Subcutaneous abdominal adipose tissue (tissue), 5 donors: Measurements from ENCODE around the gene RAP1GAP.
A peak's percentile ranks its signal among the peaks of the same experiment; 100 is the strongest.

ENCODE experiments used
- H3K27ac ChIP-seq: one replicate; pipeline ENCODE4 v1.7.0; 2013; ENCODE audit warnings: low read depth, mild to moderate bottlenecking, inconsistent platforms, low read length, moderate library complexity
- H3K27me3 ChIP-seq, 5 donors: one replicate each; pipeline ENCODE4 v1.7.0; 2013; ENCODE audit warnings: low read length in 5 of 5, inconsistent platforms in 1 of 5; ENCODE audit not compliant: control insufficient read depth in 5 of 5, insufficient read depth in 4 of 5
- H3K36me3 ChIP-seq, 5 donors: one replicate each; pipeline ENCODE4 v1.7.0; 2013; ENCODE audit warnings: low read length in 5 of 5; ENCODE audit not compliant: control insufficient read depth in 5 of 5, insufficient read depth in 5 of 5
- H3K4me1 ChIP-seq, 5 donors: one replicate each; pipeline ENCODE4 v1.7.0; 2013; ENCODE audit warnings: low read length in 5 of 5, mild to moderate bottlenecking in 3 of 5, moderate library complexity in 1 of 5; ENCODE audit not compliant: control insufficient read depth in 5 of 5, insufficient read depth in 5 of 5
- H3K4me3 ChIP-seq, 5 donors: one replicate each; pipeline ENCODE4 v1.7.0; 2013; ENCODE audit warnings: low read length in 5 of 5, low read depth in 1 of 5
- H3K9ac ChIP-seq, 5 donors: one replicate each; pipeline ENCODE4 v1.7.0; 2013; ENCODE audit warnings: low read length in 5 of 5, mild to moderate bottlenecking in 4 of 5, moderate library complexity in 3 of 5
- H3K9me3 ChIP-seq, 5 donors: one replicate each; pipeline ENCODE4 v1.7.0; 2013; ENCODE audit warnings: low read length in 5 of 5; ENCODE audit not compliant: control insufficient read depth in 5 of 5
- donor health status: healthy.
- donor health status: healthy.
- donor health status: healthy.
- donor health status: healthy.
- donor health status: healthy.

The RAP1GAP gene

DNA sequence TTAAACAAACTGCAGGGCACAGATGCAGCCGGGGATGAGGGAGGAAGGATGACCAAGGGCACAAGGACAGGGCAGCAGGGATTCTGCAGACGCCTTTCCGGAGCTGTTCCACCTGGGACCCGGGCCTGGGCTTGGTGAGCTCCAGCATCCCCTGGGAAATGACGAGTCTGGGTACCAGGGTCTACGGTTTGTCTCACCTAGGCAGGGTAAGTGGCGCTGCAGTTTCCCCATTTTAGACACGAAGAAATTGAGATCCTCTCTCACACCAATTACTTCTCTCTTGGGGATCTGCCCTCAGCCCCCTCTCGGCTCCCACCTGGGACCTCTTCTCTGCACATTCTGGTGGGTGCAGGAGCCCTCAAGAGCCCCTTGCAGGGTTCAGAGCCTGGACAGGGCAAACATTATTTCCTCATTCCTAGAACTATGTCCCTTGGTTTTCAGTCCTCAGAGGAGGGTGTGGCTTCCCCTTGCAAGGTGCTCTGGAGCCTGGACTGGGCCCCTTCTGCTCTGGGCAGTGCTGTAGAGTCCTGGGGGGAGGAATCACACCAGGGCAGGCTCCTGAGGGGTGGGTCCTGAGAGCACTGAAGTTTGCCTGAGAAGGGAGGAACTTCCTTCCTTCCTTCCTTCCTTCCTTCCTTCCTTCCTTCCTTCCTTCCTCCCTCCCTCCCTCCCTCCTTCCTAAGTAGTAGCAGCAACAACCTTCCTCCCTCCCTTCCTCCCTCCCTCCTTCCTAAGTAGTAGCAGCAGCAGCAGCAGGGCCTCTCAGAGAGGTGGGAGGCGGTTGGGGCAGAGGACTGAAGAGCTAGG lies 16.0 kb downstream of the RAP1GAP start:
- no peak overlapping the region for H3K9ac ChIP-seq
- no peak overlapping the region for H3K27ac ChIP-seq
- H3K9me3 ChIP-seq = no peaks in the 10 kb centered on the region
- no peaks in the 10 kb centered on the region for H3K36me3 ChIP-seq
- H3K4me3 ChIP-seq = no peak overlapping the region
- peaks cover 0 to 11% (median 8%) of the 10 kb centered on the region in 5 donors for H3K4me1 ChIP-seq
- H3K27me3 ChIP-seq = peaks cover 0 to 25% (median 19%) of the 10 kb centered on the region in 5 donors

DNA sequence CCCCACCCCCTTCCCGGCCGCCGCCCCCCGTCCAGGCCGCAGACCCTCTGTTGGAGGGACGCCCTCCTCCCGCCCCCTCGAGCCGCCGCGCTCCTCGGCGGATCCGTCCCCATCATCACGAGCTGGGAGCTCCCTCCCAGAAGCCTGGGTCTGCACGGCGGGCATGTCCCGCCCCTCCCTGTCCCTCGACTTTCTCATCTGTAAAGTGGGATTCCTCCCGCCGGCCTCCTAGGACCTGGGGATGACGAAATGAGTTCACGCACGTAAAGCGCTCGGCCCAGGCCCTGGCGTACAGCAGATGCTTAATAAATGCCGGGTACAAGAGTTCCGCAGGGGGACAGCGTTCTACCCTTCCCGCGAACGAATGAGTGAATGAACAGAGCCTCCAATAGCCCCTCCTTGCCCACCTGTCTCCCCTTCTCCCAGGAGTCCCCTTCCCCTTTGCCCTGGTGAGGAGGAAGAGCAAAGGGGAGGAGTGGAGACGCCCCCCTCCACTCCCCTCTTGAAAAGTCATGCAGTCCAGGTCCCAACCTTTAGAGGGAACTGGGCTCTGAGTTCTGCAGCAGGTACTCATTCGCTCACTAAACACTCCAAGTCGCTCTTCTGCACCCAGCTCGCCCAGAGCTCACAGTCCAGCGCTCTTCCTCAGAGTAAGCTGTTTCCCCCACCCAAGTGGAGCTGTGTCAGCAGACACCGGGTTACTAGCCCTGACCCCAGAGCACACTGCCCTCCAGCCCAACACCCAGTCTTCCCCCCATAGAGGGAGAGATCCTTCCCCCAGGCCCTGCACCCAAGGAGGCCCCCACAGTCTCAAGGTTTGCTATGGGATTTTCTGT lies 16.8 kb downstream of the RAP1GAP start:
- Histone ChIP-seq H3K9me3 (no peaks in the 10 kb centered on the region), H3K9ac (no peak overlapping the region), H3K36me3 (no peaks in the 10 kb centered on the region), H3K27me3 (peaks cover 0 to 28% (median 23%) of the 10 kb centered on the region in 5 donors), H3K27ac (no peak overlapping the region), H3K4me3 (no peak overlapping the region), H3K4me1 (peaks cover 0 to 11% (median 8%) of the 10 kb centered on the region in 5 donors)

DNA sequence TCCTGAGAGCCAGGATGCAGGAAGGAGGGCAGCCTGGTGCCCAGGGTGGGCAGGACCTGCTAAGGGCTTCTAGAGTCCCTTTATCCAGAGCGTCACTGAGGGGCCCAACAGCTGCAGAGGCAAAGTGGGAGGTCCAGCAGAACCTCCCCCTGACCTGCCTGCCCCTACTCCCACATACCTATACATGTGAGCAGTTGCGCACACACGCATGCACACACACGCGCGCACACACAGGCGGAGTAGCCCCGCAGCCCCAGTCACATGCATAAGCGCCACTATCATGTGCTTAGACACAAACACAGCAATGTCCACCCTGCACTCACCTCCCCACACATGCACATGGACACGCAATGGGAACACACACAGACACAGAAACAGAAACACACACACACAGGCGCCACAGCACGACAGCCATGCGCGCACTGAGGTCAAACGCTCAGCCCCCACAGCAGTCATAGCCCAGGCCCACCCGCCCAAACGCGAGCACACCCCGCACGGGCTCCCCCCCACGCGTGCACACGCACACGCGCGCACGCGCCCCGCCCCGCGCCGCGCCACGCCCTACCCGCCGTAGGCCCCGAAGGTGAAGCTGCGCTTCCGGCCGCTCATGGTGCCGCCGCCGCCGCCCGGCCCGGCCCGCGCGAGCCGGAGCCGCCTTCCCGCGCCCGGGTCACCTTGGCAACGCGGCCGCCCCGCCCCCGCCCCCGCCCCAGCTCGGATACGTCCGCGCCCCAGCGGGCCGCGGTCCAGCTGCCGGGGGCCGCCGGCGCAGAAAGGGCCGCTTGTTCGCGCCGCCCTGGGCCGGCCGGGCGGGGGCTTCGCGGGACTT lies 17.7 kb downstream of the RAP1GAP start:
- Histone ChIP-seq H3K27ac (no peak overlapping the region), H3K9me3 (no peaks in the 10 kb centered on the region), H3K27me3 (peaks cover 0 to 36% (median 23%) of the 10 kb centered on the region in 5 donors), H3K4me3 (peak overlapping the region; percentile 61 to 80 (median 64)), H3K36me3 (no peaks in the 10 kb centered on the region), H3K9ac (no peak overlapping the region), H3K4me1 (peaks cover 0 to 11% (median 8%) of the 10 kb centered on the region in 5 donors)

DNA sequence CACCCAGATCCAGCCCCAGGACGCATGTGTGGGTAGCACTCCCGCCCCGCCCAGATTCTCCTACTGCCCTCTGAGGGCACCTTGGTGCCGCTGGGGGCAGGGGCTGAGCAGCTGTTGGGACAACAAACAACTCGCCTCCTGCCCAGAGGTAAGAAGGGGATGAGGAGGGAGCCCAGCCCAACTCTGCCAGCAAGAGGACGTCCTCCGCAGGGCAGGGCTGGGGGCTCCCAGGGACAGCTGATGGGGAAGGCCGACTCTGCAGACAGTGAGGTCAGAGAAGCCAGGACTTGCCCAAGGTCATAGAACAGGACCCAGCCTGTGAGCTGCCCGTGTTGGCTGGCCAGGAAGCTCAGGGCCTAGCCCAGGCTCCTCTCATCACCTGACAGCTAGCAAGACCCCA lies 18.8 kb downstream of the RAP1GAP start:
- Histone ChIP-seq H3K36me3 (no peaks in the 10 kb centered on the region), H3K27ac (no peak overlapping the region), H3K9me3 (no peaks in the 10 kb centered on the region), H3K4me1 (peaks cover 0 to 11% (median 8%) of the 10 kb centered on the region in 5 donors), H3K27me3 (peaks cover 0 to 36% (median 30%) of the 10 kb centered on the region in 5 donors), H3K9ac (no peak overlapping the region), H3K4me3 (no peak overlapping the region)

DNA sequence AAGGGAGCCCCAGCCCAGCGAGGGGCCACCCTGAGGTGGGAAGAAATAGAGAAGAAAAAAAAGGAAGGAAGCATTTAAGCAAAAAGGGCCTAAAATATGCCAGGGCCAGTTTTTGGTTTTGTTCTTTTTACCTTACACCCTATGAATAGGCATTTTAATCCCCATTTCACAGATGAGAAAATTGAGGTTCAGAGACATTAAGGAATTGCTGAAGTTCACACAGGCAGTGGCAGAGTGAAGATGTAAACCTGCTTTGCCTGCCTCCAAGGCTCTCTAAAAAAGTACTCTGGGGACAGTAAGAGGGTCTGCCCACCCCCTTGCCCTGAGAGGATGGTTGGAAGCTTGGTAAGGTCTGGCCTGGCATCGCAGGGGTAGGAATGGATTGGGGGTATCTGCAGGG lies 19.8 kb downstream of the RAP1GAP start:
- Histone ChIP-seq H3K36me3 (no peaks in the 10 kb centered on the region), H3K27me3 (peaks cover 0 to 36% (median 30%) of the 10 kb centered on the region in 5 donors), H3K9ac (no peak overlapping the region), H3K4me3 (no peak overlapping the region), H3K27ac (no peak overlapping the region), H3K4me1 (peaks cover 0 to 11% (median 8%) of the 10 kb centered on the region in 5 donors), H3K9me3 (no peaks in the 10 kb centered on the region)

DNA sequence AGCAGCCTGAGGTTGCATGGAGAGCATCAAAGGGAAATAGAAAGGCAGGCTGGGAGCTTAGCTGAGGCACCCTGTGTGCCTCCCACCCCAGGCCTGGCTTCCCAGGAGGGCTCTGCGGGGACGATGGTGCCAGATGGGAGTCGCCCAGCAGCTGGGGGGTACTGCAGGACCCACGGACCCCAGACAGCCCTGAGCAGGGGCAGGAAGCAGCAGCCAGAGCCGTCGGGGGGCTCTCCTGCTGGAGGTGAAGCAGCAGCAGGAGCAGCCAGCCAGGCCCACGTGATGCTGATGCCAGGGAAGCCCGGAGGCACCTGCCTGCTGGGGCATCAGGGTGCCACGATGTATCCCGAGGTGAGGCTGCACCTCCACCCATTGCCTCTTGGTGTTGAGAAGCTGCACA lies 20.4 kb downstream of the RAP1GAP start:
- no peak overlapping the region for H3K9ac ChIP-seq
- no peaks in the 10 kb centered on the region for H3K9me3 ChIP-seq
- H3K27me3 ChIP-seq = peaks cover 0 to 39% (median 30%) of the 10 kb centered on the region in 5 donors
- no peak overlapping the region for H3K4me3 ChIP-seq
- peaks cover 0 to 11% (median 8%) of the 10 kb centered on the region in 5 donors for H3K4me1 ChIP-seq
- no peaks in the 10 kb centered on the region for H3K36me3 ChIP-seq
- H3K27ac ChIP-seq = no peak overlapping the region

DNA sequence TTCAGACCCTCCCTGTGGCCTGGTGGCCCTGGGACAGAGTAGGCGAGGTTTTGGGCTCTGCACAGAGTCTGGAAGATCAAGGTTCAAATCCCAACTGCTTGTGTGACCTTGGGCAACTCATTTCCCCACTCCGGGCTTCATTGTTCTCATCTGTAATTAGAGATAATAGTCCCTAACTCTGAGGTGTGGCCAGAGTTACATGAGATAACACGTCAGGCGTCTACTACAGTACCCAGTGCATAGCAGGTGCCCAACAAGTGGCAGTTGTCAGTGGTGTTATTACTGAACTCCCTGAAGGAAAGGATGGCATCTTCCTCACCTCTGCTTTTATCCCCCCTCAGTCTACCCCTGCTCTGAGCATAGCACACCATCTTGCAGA lies 20.8 kb downstream of the RAP1GAP start:
- no peak overlapping the region for H3K4me3 ChIP-seq
- H3K9me3 ChIP-seq = no peaks in the 10 kb centered on the region
- H3K27me3 ChIP-seq = peaks cover 0 to 42% (median 30%) of the 10 kb centered on the region in 5 donors
- H3K36me3 ChIP-seq = no peaks in the 10 kb centered on the region
- peaks cover 0 to 11% (median 8%) of the 10 kb centered on the region in 5 donors for H3K4me1 ChIP-seq
- H3K9ac ChIP-seq = no peak overlapping the region
- no peak overlapping the region for H3K27ac ChIP-seq

DNA sequence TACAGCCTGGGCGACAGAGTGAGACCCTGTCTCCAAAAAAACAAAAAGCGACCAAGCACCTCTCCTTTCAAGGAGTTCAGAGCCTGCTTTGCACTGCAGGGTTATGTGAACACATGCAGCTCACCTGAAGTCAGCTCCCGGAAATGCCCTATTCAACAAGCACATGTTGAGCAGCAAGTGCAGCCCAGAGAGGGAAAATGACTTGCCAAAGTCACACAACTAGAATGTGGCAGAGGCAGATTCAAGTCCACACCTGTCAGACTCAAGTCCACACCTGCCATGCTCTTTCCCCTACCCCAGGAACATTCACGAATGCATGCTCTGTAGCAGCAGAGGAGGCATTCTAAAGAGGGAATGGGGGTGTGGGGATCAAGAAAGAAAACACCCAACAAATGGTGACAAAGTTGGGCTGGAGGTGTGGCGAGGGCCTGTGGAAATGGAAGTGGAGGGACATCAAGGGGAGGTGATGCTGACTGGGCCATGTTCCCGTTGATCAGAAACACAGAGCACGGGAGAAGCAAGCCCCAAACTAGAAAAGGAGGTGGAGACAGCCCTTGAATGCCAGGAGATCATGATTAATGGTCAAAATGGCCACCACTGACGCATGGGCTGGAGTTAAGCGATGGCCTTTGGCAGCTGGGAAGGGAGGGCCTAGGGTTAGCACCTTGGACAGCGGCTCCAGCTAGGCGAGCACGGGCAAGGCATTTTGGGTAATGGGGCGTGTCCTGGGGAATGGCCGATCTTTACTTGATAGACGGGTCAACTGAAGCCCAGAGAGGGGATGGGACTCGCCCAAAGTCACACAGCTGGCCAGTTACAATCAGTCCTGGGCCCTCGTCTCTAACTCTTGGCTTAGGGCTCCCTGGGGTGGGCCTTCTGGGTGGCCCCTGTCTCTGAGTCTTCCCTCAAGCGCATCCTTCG lies 21.5 kb downstream of the RAP1GAP start:
- Histone ChIP-seq H3K36me3 (no peaks in the 10 kb centered on the region), H3K27me3 (peaks cover 0 to 43% (median 32%) of the 10 kb centered on the region in 5 donors), H3K27ac (no peak overlapping the region)

DNA sequence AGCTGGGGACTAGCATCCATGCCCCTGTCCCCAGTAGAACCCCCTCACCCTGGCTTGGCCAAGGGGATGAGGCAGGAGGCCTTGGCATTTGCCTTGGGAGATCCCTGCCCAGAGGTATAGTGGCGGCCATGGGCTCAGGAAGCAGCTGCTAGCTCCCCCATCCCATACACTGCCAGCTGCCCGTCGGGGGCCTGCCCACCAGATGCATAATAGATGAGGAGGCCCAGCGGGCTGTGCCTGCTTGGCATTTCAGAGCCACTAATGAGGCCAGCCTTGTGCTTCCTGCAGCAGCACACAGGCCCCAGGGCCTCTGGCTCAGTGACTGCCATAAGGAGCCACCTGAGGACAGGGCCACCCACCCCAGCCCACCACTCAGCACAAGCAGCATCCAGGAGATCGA lies 23.6 kb downstream of the RAP1GAP start:
- Histone ChIP-seq H3K36me3 (no peaks in the 10 kb centered on the region), H3K27ac (no peak overlapping the region), H3K27me3 (peaks cover 2 to 53% (median 40%) of the 10 kb centered on the region in 5 donors), H3K9me3 (no peaks in the 10 kb centered on the region), H3K4me3 (no peak overlapping the region), H3K9ac (no peak overlapping the region), H3K4me1 (no peaks in the 10 kb centered on the region)

More for the DNA sequence above, 21.5 kb downstream of the RAP1GAP start:
- Histone ChIP-seq H3K9me3 (no peaks in the 10 kb centered on the region), H3K9ac (no peak overlapping the region), H3K4me1 (peaks cover 0 to 11% (median 8%) of the 10 kb centered on the region in 5 donors), H3K4me3 (no peak overlapping the region)
